ENCODE results near the gene NDST4. TPM values are rescaled to one million over a fixed set of nuclear protein-coding genes. Genes with fewer than 3 reads are reported as not detected.

NDST4 gene
- polyA plus RNA-seq, 2 of the 4 experiments (the other 2 are of a cell fraction): 0.04 TPM; not detected in 1

DNA sequence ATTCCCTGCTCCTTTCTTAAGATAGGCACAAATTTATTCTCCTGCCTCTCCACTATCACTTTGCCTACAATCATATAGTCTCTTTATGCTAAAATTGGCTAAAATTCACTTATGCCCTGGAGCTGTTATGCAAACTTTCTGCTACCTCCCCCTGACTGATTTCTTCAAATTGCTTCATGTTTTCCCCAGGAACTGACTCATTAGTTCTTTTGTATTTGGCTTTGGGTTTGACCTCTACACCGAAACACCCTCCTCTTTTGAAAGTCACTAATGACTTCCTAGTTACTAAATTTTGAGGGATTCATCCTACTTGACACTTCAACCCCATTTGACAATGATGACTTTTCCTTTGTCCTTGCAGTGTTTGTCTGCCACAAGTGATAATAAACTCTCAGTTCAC, 222.6 kb downstream of the NDST4 start:
- Histone ChIP-seq H3K27ac (no peak overlapping the region), H3K9me3 (no peaks in the 10 kb centered on the region), H3K4me3 (no peak overlapping the region), H3K4me2 (no peak overlapping the region), H3K4me1 (no peaks in the 10 kb centered on the region)
- WGBS (ENCODE audit: missing lambda C conversion rate): 0% methylated on average over 1 of the region's 1 CpG
- DNase-seq (ENCODE audit: low read depth in 1 of 2, low spot score in 1 of 2) (no peak), ATAC-seq (no peak), FAIRE-seq (no peak)
- TF ChIP-seq, protein P1, sequence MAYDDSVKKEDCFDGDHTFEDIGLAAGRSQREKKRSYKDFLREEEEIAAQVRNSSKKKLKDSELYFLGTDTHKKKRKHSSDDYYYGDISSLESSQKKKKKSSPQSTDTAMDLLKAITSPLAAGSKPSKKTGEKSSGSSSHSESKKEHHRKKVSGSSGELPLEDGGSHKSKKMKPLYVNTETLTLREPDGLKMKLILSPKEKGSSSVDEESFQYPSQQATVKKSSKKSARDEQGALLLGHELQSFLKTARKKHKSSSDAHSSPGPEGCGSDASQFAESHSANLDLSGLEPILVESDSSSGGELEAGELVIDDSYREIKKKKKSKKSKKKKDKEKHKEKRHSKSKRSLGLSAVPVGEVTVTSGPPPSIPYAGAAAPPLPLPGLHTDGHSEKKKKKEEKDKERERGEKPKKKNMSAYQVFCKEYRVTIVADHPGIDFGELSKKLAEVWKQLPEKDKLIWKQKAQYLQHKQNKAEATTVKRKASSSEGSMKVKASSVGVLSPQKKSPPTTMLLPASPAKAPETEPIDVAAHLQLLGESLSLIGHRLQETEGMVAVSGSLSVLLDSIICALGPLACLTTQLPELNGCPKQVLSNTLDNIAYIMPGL (CRISPR knock-in tag; IDR thresholded peaks at IDR 0.05; ENCODE audit: borderline replicate concordance): no peak
- TF ChIP-seq RAD21 (conservative IDR thresholded peaks at IDR 0.05 in 1 of 2, IDR thresholded peaks at IDR 0.05 in 1 of 2): no peak
- TF ChIP-seq HOXB13 (CRISPR knock-in tag; IDR thresholded peaks at IDR 0.05; ENCODE audit: low read depth): no peak
- TF ChIP-seq REST (IDR thresholded peaks at IDR 0.05): no peak
- no peak for TF ChIP-seq BHLHE40 (IDR thresholded peaks at IDR 0.05; ENCODE audit: low read depth, low read length)
- no peak for TF ChIP-seq NR3C1 (IDR thresholded peaks at IDR 0.05)
- no peak for TF ChIP-seq CHD2 (IDR thresholded peaks at IDR 0.05; ENCODE audit: low read length, partially characterized antibody)
- no peak for TF ChIP-seq NFE2L2 (conservative IDR thresholded peaks at IDR 0.05; ENCODE audit: low read length)
- TF ChIP-seq MAX (IDR thresholded peaks at IDR 0.05): no peak
- TF ChIP-seq RNF2 (IDR thresholded peaks at IDR 0.05; ENCODE audit: borderline replicate concordance, low read depth): no peak
- POLR2A ChIA-PET: no interaction called here
- CTCF ChIA-PET: no interaction called here

DNA sequence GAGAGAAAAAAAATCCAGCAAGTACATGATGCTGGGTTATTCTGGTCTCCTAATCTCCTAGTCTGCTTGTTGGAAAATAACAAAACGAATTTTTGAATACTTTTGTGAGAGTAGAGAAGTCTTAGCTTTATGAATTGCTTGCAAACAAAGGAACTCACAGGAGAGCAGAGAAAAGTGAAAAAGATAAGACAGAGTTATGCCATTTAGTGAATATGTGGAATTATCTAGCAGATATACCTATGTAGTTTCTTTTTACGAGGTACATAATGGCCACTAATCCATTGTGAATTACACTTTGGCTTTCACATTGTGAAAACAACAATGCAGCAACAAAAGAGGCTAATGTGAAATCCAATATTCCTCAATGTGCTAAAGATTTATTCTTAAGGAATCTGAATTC, 226.7 kb downstream of the NDST4 start:
- 3% methylated on average over 2 of the region's 2 CpGs for WGBS (ENCODE audit: missing lambda C conversion rate)
- DNase-seq (ENCODE audit: low read depth in 1 of 2, low spot score in 1 of 2) (no peak), FAIRE-seq (no peak), ATAC-seq (no peak)
- no peak overlapping the region for H3K4me3 ChIP-seq
- H3K4me1 ChIP-seq: no peaks in the 10 kb centered on the region
- POLR2A ChIA-PET: no interaction called here
- no peaks in the 10 kb centered on the region for H3K9me3 ChIP-seq
- CTCF ChIA-PET: no interaction called here
- no peak overlapping the region for H3K4me2 ChIP-seq
- TF ChIP-seq NFE2L2 (conservative IDR thresholded peaks at IDR 0.05; ENCODE audit: low read length) (no peak), ZSCAN20 (CRISPR knock-in tag; IDR thresholded peaks at IDR 0.05) (no peak), PBX3 (IDR thresholded peaks at IDR 0.05) (no peak)
- TF ChIP-seq, protein P2, sequence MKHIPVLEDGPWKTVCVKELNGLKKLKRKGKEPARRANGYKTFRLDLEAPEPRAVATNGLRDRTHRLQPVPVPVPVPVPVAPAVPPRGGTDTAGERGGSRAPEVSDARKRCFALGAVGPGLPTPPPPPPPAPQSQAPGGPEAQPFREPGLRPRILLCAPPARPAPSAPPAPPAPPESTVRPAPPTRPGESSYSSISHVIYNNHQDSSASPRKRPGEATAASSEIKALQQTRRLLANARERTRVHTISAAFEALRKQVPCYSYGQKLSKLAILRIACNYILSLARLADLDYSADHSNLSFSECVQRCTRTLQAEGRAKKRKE (CRISPR knock-in tag; IDR thresholded peaks at IDR 0.05; ENCODE audit: low read depth): no peak
- no peak overlapping the region for H3K27ac ChIP-seq

GRCh38 chr4:114883641-114884040, 229.8 kb downstream of the NDST4 start:
- Histone ChIP-seq H3K9me3 (no peaks in the 10 kb centered on the region), H3K4me1 (no peaks in the 10 kb centered on the region), H3K4me2 (no peak overlapping the region), H3K27ac (no peak overlapping the region), H3K4me3 (no peak overlapping the region)
- ChIA-PET CTCF (no interaction called here), POLR2A (no interaction called here)
- 16% methylated on average over 5 of the region's 5 CpGs for WGBS (ENCODE audit: missing lambda C conversion rate)
- TF ChIP-seq NFE2L2 (conservative IDR thresholded peaks at IDR 0.05; ENCODE audit: low read length) (no peak), EP300 (IDR thresholded peaks at IDR 0.05) (no peak), RAD21 (conservative IDR thresholded peaks at IDR 0.05 in 1 of 2, IDR thresholded peaks at IDR 0.05 in 1 of 2) (no peak), CHD2 (IDR thresholded peaks at IDR 0.05; ENCODE audit: low read length, partially characterized antibody) (no peak)
- FAIRE-seq: no peak
- no peak for ATAC-seq
- DNase-seq (ENCODE audit: low read depth in 1 of 2, low spot score in 1 of 2): no peak
